KMS-11 (cell line): ENCODE results near the gene IDE.
"Not testable (repeated sequence)": the region's sequence is repeated elsewhere in the genome, so short reads cannot be mapped to it uniquely, and the experiment has no call there.

Experiments
- H2AFZ ChIP-seq: fragments of 200-600 bp; sonication (generic); 2 replicates; pipeline ENCODE4 v1.6.1; 2016; ENCODE audit warnings: antibody characterized with exemption, mixed run types, low read depth
- H3K27ac ChIP-seq: fragments of 200-600 bp; sonication (generic); 2 replicates; pipeline ENCODE4 v1.6.1; 2016; ENCODE audit warnings: mild to moderate bottlenecking, mixed run types
- H3K27me3 ChIP-seq: fragments of 200-600 bp; sonication (generic); 2 replicates; pipeline ENCODE4 v1.6.1; 2017; ENCODE audit warnings: mild to moderate bottlenecking, low read depth, mixed run types, moderate library complexity; ENCODE audit not compliant: insufficient read depth
- H3K36me3 ChIP-seq: fragments of 200-600 bp; sonication (generic); 2 replicates; pipeline ENCODE4 v1.6.1; 2017; ENCODE audit warnings: mild to moderate bottlenecking, mixed run types; ENCODE audit not compliant: insufficient read depth
- H3K4me1 ChIP-seq: fragments of 200-600 bp; sonication (generic); 2 replicates; pipeline ENCODE4 v1.6.1; 2016; ENCODE audit warnings: mild to moderate bottlenecking, low read depth, mixed run types; ENCODE audit not compliant: poor library complexity, severe bottlenecking
- H3K4me2 ChIP-seq: fragments of 200-600 bp; sonication (generic); 2 replicates; pipeline ENCODE4 v1.7.0; 2016; ENCODE audit warnings: mild to moderate bottlenecking, mixed run types
- H3K4me3 ChIP-seq: fragments of 200-600 bp; sonication (generic); IDR thresholded peaks from 2 replicates; pipeline ENCODE4 v1.6.1; 2017; ENCODE audit warnings: low read depth, low read length, mixed read lengths; ENCODE audit not compliant: insufficient read depth
- H3K79me2 ChIP-seq: fragments of 200-600 bp; sonication (generic); 2 replicates; pipeline ENCODE4 v1.6.1; 2016; ENCODE audit warnings: low read depth, mixed run types; ENCODE audit not compliant: insufficient read depth
- H3K9ac ChIP-seq: fragments of 200-600 bp; sonication (generic); 2 replicates; pipeline ENCODE4 v1.6.1; 2016; ENCODE audit warnings: mild to moderate bottlenecking, mixed run types
- H4K20me1 ChIP-seq: fragments of 200-600 bp; sonication (generic); 2 replicates; pipeline ENCODE4 v1.6.1; 2016; ENCODE audit warnings: mild to moderate bottlenecking, mixed run types; ENCODE audit not compliant: insufficient read depth
- CTCF ChIP-seq: fragments of 200-600 bp; sonication (generic); conservative IDR thresholded peaks from 2 replicates; pipeline ENCODE4 v1.6.1; 2017; ENCODE audit warnings: low read depth, mild to moderate bottlenecking, antibody characterized with exemption, low read length, moderate library complexity, mixed read lengths

The IDE gene

GRCh38 chr10:92574548-92575261 lies 812 bp upstream of the IDE start:
- H2AFZ ChIP-seq: peak overlapping the region; percentile 99; the same call in 1 of the 2 replicates
- peak overlapping the region; percentile 99; the same call in 1 of the 2 replicates for H3K9ac ChIP-seq
- peaks cover 40% of the 10 kb centered on the region for H3K79me2 ChIP-seq
- H3K27me3 ChIP-seq: no peaks in the 10 kb centered on the region
- H4K20me1 ChIP-seq: no peaks in the 10 kb centered on the region
- H3K4me3 ChIP-seq: no peak overlapping the region
- H3K36me3 ChIP-seq: peaks cover 4% of the 10 kb centered on the region; the same call in 1 of the 2 replicates
- H3K27ac ChIP-seq: peak overlapping the region; percentile 98
- peak; percentile 33; the same call in 1 of the 2 replicates for TF ChIP-seq CTCF
- H3K4me2 ChIP-seq: peak overlapping the region; percentile 79
- peaks cover 24% of the 10 kb centered on the region for H3K4me1 ChIP-seq

- peak overlapping the region; percentile 99 for H2AFZ ChIP-seq
- H3K4me2 ChIP-seq: peak overlapping the region; percentile 79
- H3K79me2 ChIP-seq: peaks cover 50% of the 10 kb centered on the region
- peak overlapping the region; percentile 98 for H3K27ac ChIP-seq
- TF ChIP-seq CTCF: 0 out of 2 replicates have a peak, but pooled peaks have one; percentile 14
- H3K27me3 ChIP-seq: no peaks in the 10 kb centered on the region
- H4K20me1 ChIP-seq: no peaks in the 10 kb centered on the region
- peak overlapping the region; percentile 65 for H3K4me3 ChIP-seq
- H3K36me3 ChIP-seq: peaks cover 4% of the 10 kb centered on the region; the same call in 1 of the 2 replicates
- peaks cover 27% of the 10 kb centered on the region for H3K4me1 ChIP-seq
- H3K9ac ChIP-seq: peak overlapping the region; percentile 99
Measured at GRCh38 chr10:92573091-92573797, 649 bp downstream of the IDE start.

- peak overlapping the region; percentile 98; the same call in 1 of the 2 replicates for H3K27ac ChIP-seq
- H3K4me3 ChIP-seq: peak overlapping the region; percentile 65
- peaks cover 55% of the 10 kb centered on the region for H3K79me2 ChIP-seq
- H2AFZ ChIP-seq: 0 out of 2 replicates have a peak overlapping the region, but pooled peaks have one; percentile 99
- peaks cover 4% of the 10 kb centered on the region; the same call in 1 of the 2 replicates for H3K36me3 ChIP-seq
- H3K27me3 ChIP-seq: no peaks in the 10 kb centered on the region
- H3K4me1 ChIP-seq: peaks cover 31% of the 10 kb centered on the region
- H4K20me1 ChIP-seq: no peaks in the 10 kb centered on the region
- TF ChIP-seq CTCF: no peak
- peak overlapping the region; percentile 99; the same call in 1 of the 2 replicates for H3K9ac ChIP-seq
- H3K4me2 ChIP-seq: peak overlapping the region; percentile 79
Measured at GRCh38 chr10:92572362-92573090, 1.4 kb downstream of the IDE start.

- H3K4me1 ChIP-seq: peaks cover 31% of the 10 kb centered on the region
- peaks cover 4% of the 10 kb centered on the region; the same call in 1 of the 2 replicates for H3K36me3 ChIP-seq
- H2AFZ ChIP-seq: no peak overlapping the region
- H4K20me1 ChIP-seq: no peaks in the 10 kb centered on the region
- no peaks in the 10 kb centered on the region for H3K27me3 ChIP-seq
- TF ChIP-seq CTCF: no peak
- no peak overlapping the region for H3K27ac ChIP-seq
- no peak overlapping the region for H3K9ac ChIP-seq
- H3K4me2 ChIP-seq: peak overlapping the region; percentile 79; the same call in 1 of the 2 replicates
- no peak overlapping the region for H3K4me3 ChIP-seq
- H3K79me2 ChIP-seq: peaks cover 64% of the 10 kb centered on the region
Measured at GRCh38 chr10:92571649-92572048, 2.2 kb downstream of the IDE start.

- not testable (repeated sequence) for H4K20me1 ChIP-seq, H3K4me2 ChIP-seq, H3K36me3 ChIP-seq, H3K27ac ChIP-seq, H3K9ac ChIP-seq, H3K27me3 ChIP-seq, H3K4me3 ChIP-seq, H2AFZ ChIP-seq
- H3K79me2 ChIP-seq: peaks cover 76% of the 10 kb centered on the region
- peaks cover 19% of the 10 kb centered on the region for H3K4me1 ChIP-seq
Measured at GRCh38 chr10:92569663-92570062, 4.2 kb downstream of the IDE start.
